ENCODE results near the gene HOXB4. TPM values are rescaled to one million over a fixed set of nuclear protein-coding genes. Genes with fewer than 3 reads are reported as not detected.

Gene HOXB4
- total and polyA plus RNA-seq, 10 of the 15 experiments (the other 5 are each of a cell fraction or from before 2014, with no cell fraction given) = 0.35 to 5.8 (median 3.0) TPM

DNA sequence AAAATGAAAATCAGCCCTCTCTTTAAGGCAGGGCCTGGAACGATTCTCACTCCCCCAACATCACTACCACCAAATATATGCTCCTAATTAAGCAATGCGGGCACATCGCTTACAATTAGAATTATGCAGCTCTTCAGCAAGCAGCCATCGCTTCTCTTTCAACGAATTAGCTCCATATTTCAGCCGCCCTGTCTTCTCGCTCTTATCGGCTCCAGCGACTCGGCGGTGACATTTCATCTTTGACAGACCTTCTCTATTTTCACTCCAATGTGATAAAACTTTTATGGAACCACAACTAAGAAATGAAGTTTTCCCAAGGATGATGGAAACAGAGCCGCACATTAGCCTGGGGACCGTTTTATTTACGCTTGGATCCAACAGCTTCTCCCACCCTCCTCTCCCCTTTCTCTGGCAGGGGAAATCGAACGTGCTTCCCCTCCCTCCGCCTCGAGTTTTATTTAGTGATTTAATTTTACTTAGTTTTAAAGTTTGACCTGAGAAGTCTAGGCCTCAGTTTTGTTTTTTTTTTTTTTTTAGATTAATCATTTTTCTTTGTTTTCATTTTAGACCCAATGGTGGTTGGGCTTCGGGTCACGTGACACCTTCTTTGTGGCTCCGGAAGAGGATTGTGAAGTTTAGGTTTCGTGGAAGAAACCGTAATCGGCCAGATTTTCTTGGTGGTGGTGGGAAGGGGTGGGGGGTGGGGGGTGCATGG lies 30.2 kb downstream of the HOXB4 start (continued):
- TF ChIP-seq RELA (IDR thresholded peaks at IDR 0.05; ENCODE audit: borderline replicate concordance, partially characterized antibody) = no peak
- TF ChIP-seq, protein P1, sequence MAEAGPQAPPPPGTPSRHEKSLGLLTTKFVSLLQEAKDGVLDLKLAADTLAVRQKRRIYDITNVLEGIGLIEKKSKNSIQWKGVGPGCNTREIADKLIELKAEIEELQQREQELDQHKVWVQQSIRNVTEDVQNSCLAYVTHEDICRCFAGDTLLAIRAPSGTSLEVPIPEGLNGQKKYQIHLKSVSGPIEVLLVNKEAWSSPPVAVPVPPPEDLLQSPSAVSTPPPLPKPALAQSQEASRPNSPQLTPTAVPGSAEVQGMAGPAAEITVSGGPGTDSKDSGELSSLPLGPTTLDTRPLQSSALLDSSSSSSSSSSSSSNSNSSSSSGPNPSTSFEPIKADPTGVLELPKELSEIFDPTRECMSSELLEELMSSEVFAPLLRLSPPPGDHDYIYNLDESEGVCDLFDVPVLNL (IDR thresholded peaks at IDR 0.05; ENCODE audit: low read depth, low read length) = no peak
- TF ChIP-seq, protein P2, sequence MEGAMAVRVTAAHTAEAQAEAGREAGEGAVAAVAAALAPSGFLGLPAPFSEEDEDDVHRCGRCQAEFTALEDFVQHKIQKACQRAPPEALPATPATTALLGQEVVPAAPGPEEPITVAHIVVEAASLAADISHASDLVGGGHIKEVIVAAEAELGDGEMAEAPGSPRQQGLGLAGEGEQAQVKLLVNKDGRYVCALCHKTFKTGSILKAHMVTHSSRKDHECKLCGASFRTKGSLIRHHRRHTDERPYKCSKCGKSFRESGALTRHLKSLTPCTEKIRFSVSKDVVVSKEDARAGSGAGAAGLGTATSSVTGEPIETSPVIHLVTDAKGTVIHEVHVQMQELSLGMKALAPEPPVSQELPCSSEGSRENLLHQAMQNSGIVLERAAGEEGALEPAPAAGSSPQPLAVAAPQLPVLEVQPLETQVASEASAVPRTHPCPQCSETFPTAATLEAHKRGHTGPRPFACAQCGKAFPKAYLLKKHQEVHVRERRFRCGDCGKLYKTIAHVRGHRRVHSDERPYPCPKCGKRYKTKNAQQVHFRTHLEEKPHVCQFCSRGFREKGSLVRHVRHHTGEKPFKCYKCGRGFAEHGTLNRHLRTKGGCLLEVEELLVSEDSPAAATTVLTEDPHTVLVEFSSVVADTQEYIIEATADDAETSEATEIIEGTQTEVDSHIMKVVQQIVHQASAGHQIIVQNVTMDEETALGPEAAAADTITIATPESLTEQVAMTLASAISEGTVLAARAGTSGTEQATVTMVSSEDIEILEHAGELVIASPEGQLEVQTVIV (IDR thresholded peaks at IDR 0.05; ENCODE audit: borderline replicate concordance, partially characterized antibody) = no peak
- TF ChIP-seq CHD2 (IDR thresholded peaks at IDR 0.05; ENCODE audit: borderline replicate concordance, low read depth, low read length) = no peak
- no peak for TF ChIP-seq ASH2L (IDR thresholded peaks at IDR 0.05; ENCODE audit: borderline replicate concordance, low read depth)
- TF ChIP-seq, protein P3, sequence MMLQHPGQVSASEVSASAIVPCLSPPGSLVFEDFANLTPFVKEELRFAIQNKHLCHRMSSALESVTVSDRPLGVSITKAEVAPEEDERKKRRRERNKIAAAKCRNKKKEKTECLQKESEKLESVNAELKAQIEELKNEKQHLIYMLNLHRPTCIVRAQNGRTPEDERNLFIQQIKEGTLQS (IDR thresholded peaks at IDR 0.05; ENCODE audit: borderline replicate concordance, extremely low read depth, low read depth, low read length) = peak; percentile 11; the same call in 1 of the 2 replicates
- peak; percentile 80; the same call in 1 of the 2 replicates for TF ChIP-seq RAD51 (IDR thresholded peaks at IDR 0.05)
- TF ChIP-seq RUNX3 (IDR thresholded peaks at IDR 0.05; ENCODE audit: low read length) = no peak

Measured in GM12878 (cell line).